Activated CD4-positive, alpha-beta T cell treated with anti-CD3 and anti-CD28 coated beads, Interleukin-2, amount 50 U/mL, for 16 hours (primary cell): Measurements from ENCODE around the gene GATA2.

ENCODE experiments used
- DNase-seq: peaks from one replicate; pipeline ENCODE4 v3.0.0-alpha.2; 2020

GATA2 gene

DNA sequence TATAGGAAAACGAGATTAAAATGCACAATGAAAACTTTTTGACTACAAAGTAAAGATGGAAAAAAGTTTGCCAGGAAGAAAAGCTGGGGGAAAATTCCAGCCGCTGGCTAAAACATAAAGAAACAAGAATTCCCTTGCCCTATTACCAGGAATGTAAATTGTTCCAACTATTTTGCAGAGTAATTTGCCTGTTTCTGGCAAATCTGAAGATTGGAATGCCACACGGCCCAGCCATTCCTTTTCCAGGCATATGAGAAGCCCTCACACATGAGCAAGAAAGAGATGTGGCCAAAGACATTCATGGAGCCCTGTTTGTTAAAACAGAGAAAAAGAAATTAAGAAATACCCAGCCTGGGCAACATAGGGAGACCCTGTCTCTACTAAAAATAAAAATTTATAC is 8.4 kb upstream of the GATA2 start:
- no peak for DNase-seq

DNA sequence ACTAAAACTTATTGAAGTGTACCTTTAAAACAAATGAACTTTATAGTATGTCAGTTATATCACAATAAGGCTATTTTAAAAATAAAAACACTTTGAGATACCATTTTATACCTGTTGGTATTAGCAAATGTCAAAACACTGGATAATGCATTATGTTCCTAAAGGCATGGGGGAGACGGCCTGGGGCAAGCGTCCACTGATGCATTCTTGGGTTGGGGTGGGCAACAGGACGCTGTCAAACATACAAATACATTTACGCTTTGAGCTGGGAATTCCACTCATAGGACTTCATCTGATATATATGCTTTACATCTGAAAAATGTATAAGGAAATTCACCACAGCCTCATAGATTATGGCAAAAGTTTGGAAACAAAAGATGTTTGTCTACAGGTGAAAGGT is 7.6 kb upstream of the GATA2 start:
- no peak for DNase-seq

DNA sequence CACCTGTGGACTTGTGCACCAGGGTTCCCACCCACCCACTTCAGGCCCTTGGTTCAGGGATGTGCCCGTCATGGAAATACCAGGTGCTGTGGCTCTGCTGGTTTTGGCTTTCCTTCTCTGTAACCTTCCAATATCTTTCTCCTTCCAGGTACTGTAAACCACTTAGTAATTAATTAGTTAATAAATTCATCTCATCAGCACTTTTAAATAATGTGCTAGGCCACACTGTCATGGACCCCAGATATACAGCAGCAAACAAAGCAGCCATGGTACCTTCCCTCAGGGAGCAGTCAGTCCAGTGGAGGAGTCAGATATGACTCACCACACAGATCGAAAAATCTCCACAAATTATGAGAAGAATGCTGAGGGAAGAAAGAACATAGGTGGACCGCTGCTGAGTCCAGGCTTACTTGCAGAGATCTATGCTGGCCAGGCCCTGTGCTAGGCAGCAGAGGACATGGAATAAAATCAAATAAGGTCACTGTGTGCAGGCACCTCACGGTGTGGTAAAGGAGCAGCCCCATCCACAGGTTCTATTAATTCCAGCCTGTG is 6.8 kb upstream of the GATA2 start:
- no peak for DNase-seq

DNA sequence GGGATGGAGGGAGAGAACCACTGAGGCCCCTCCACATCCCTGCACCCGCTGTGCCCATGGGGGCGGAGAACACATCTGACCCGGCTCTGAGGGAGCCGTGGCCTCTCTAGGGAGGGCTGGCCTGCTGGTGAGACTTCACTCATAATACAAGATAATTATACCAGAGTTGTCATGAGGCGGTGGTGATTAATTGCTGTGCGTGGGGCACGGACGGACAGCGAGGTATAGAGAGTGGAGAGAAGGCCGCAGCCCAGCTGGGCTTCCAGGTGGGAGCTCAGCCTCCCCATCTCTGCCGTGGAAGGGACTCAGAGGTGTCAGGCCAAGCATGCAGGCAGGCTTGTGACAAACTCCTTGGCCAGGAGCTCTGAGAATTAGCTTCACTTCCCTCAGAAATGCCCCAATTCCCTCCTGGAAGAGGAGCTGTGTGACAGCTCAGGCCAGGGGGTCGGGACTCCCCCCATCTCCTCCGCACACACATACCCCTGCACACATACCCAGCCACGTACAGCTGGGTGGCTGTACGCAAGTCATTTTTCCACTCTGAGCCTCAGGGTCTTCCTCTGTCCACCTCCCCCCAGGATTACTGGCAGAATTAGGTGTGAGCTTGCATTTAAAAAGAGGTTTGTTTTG is 6.0 kb upstream of the GATA2 start:
- no peak for DNase-seq

DNA sequence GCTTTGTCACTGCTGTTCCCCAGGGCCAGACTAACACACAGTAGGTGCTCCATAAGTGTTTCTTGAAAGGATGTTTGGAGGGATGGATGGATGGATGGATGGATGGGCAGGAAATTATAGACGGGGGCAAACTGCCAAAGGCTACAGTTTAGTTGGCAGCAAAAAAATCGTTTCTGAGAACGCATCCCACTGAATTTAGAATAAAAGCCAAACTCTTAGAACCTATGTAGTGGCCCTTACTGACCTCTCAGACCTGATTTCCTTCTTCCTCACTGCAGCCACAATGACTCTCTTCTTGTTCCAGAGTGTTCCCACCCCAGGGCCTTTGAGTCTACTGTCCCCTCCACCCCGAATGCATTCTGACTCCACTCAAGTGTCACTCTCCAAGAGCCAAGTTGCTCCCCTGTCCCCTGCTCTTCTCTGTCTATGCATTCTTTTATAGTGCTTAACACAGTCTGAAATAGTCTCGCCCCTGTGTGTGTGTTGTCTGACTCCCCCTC is 5.2 kb upstream of the GATA2 start:
- DNase-seq = no peak

DNA sequence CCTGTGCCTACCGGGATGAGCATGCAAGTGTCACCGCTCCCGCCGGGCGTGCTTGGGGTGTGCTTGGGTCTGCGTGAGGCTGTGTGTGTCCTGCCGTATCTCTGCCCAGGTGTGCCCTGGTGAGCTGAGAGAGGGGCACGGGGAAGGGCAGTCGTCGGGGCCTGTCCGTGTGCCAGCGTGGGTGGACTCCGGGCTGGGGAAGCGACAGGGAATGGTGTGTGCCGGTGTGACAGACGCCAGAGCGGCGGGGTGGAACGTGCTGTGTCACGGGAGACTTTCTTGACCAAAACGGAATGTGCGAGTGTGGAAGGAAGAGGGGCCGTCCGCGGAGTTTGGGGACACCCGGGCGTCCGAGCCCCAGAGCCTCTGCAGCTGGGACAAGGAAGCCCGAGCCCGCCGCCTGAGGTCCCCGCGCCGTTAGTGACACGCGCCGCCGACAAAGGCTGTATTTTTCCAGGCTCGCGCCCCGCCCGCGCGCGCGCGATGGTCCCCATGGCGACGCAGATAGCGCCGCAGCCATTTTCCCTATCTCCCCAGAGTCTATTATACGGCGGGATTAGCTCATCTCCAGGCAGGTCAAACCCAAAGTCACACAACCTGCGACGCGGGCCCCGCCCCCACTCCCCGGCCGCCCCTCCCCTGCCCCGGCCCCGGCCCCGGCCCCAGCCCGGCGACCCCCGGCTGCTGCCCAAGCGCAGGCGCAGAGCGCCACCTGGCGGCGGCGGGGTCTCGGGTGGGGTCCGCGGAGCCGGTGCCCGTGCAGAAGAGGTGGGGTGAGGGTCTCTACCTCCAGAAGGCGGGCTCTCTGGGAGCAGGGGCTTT is 4.5 kb upstream of the GATA2 start:
- peak; percentile 56 for DNase-seq

DNA sequence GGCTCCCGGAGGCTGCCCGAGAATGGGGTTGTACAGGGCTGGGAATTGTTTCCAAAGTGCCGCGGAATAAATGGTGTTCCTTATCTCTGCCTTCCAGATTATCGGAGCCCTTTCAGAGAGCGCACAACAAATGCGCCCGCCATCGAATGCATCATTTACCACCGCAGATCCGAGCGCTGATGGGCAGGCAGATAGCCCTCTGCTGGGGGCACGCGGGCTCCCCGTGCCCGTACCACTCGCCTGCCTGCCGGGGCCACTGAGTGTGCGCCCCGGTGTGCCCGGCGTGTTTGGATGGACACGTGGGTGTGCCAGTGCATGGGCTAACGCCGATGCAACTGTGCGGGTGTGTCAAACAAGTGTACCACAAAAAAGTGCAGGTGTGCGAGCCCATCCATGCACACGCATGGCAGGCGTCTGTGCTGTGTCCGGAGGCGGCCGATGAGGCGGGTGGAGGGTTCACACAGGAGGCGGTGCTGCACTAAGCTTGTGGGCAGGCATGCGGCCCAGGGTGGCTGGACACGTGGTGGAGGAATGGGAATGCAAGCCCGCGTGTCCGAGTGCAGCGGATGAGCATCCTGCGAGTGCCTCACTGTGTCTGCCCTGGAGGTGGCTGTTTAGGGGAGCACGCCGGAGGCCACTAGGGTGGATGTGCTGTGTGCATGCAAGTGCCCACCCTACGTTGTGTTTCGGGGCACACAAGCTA is 3.8 kb upstream of the GATA2 start:
- no peak for DNase-seq

DNA sequence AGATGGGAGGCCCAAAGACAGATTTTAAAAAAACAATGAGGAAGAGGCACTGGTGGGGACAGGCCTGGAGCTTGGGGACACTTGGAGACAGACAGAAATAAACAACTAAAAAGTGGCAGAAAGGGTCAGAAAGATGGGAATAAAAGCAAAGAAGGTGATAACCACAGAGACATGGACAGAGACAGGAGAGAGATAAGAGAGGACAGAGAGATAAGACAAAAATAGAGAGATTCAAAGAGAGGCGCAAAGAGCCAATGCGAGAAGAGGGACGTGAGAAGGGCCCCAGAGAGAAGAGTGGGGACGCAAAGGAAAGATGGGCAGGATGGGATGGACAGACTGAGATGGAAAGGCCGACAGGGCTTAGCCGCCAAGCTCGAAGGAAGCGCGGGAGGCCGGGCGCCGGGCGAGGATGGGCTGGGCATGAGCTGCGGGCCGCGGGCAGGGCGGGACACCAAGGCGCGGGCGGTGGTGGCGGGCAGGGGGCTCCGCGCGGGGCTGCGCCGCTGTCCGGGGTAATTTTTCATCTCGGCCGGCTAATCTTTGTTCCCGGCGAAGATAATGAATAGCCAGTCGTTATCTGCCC is 3.1 kb upstream of the GATA2 start:
- no peak for DNase-seq

DNA sequence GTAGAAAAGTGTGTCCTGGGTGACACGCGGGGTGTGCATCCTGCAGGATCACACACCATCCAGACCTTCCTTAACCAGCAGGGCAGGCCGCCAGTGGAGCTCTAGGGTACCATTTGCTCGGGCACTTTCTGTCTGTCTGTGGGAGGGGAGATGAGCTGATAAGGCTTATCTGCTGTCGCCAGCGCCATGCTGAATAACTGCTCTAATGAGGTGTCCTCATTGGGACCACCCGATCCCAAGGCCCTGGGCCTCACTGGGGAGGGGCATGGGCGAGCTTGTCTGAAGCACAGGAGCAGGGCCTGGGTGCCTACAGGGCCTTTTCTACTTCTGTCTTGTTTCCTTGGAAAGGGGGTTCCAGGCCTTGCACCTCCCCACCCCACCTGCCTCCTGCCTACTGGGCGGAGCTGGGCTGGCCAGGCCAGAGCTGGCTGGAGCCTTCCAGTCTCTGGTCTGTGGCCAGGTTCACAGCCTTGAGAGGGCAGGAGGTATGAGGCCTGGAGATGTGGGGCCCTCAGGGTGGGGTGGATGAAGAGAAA is 2.5 kb upstream of the GATA2 start:
- DNase-seq = no peak

DNA sequence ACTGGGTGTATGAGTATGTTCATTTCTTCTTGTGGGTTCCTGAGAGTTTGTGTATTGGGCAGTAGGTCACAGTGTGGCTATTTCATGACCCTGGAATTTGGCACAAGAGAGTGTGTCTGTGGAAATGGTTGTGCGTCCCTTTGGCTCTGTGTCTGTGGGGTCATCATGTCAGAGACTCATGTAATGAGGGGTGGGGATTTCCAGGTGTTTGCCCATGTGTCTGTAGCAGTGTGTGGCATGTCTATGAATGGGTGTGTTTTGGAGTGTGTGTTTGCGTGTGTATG is 1.3 kb upstream of the GATA2 start:
- DNase-seq = no peak

DNA sequence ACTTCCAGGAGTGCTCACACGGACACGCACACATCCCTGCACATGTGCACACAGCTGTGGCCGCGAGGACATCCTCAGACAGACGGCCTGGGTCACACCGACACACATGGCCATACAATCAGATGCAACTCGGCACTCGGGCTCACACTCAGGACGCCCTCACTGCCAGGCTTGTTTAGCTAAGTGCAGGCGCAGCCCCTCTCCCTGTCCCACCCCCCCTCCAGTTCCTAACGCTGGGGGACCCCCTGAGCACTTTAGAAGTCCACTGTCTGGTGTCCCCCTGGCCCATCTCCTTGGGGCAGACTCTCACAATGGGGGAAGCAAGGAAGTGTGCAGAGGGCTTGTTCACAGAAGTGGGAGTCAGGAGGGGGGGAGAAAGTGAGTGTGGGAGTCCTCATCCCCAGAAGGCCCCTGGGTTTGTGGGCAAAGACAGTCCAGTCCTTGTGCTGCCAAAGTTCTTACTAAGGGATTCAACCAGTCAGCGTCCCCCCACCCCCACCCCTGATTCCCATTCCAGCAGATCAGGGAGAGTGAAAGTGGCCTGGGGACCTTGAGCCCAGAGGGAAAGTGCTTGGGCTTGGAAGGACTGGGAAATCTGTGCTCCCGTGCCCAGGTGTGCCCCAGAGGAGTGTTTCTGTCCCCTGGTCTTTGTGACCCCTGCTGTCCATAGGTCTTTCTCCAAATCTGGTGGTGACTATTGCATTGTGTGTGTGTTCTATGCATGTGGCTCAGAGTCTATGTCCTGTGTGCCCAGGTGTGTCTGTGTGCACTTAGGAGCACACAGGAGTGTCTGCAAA is 767 bp upstream of the GATA2 start:
- no peak for DNase-seq

DNA sequence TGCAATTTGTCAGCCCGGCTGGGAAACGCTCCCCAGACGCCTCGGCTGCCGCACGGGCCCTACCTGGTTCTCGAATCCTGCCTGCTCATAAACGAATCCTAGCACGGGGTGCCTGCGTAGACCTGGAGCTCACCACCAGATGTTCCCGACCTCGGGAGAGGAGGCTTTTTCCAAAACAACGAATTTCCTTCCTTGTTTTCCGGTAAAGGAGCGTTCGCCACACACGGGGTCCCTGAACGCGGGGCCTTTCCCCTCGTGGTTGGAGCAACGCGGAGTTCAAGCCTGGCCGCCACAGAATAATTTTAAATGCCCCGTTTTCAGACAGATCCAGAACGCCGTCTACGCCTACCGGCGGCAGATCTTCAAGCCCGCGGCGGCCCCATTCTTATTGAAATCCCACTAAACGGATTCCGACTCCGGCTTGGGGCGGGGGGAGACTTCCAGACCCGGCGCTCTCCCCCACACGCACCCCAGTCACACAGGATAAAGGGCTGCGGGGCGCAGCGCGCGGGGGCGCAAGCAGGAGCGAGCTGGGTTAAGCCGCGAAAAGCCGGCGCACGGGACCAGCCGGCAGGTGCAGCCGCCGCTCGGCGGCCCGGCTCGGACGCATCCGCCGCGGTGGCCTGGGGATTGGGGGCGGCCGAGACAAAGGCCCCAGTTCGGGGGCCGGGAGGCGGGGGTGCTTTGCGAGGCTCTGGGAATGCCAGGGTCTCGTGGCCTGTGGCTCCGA is 895 bp downstream of the GATA2 start:
- DNase-seq = no peak

DNA sequence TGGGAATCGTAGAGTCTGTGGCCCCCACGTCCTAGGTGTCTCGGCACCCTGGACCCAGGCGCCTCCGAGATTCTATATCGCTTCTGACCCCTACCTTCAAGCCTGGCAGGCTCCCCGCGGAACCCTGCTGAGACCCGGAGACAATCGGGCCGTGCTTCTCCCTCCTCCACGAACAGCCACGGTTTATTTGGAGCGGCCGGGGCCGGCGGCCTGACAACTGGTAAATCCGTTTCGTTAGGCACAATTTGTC is 1.4 kb downstream of the GATA2 start:
- no peak for DNase-seq

DNA sequence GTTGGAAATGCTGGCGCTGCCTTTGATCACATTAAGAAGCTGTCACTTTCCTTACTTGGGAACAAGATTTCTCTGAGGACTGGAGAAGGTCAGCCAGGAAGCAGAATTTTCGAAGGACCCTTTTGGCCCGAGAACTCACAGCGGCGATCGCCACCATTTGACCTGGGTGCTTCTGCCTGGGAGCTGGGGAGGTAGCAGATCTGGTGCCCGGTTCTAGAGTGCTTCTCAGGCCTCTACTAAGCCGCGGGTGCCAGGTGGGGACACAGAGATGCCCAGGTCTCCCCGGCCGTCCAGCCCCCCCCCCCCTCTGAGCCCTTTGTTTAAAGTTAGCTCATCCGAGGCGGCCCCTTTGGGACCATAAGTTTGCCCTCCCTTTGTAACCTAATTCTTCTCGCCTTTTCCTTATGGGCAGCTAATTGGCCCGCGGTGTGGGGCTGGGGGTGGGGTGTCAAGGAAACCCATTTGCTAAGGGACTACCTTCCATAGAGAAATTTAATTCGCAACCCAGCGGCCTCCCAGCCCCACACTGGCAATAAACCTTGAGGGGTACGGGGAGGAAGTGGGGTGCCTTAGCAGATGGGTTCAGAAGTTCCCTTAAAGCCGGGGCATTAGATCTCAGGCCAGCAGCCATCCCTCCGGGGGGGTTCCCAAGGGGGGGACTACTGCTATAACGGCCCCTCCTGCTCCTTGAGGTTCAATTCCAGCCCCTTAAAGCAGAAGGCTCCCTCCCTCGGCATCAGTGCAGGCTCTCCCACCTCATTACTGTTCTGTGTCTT is 1.9 kb downstream of the GATA2 start:
- no peak for DNase-seq

DNA sequence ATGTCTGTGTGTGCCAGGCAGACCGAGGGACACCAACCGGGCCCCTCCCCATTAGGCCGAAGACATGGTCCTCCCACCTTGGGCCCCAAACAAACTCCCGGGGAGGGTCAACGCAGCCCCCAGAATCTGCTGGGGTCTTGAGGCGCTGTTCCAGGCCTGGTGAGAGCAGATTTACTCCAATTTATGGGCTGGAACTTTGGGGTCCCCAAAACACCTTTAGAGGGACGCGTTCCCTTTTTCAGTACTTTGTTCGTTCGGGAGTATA is 2.4 kb downstream of the GATA2 start:
- DNase-seq = no peak

DNA sequence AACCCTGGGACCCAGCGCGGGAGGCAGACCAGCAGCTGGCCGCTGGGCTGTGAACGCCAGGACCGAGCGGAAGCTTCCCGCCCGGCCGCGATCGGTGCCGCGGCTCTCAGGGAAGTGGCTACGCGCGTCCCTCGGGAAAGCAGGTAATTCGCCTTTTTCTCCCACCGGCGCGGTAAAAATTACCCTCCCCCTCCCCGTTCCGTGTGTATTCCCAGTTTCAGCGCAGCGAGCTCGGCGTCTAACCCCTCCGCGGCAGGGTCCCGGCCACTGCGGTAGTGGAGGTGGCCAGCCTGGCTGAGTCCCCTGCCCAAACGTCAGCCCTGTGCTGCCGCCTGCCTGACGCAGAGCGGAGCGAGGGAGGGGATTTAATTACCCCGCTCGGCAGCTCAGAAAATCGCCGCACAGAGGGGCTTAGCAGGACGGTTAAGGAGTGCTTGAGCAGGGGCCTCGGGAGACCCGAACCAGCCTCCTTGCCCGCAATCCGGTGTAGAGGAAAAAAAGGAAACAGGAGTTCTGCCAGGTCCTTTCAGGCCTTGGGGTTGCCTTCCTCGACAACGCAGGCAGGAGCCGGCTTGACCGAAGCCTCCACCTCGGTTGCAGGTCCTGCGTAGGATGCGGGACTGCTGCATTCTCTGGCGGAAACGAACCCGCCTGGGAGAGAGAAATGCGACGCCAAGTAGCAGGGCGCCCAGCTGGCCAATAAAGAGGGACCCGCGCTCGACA is 2.9 kb downstream of the GATA2 start:
- DNase-seq = no peak

DNA sequence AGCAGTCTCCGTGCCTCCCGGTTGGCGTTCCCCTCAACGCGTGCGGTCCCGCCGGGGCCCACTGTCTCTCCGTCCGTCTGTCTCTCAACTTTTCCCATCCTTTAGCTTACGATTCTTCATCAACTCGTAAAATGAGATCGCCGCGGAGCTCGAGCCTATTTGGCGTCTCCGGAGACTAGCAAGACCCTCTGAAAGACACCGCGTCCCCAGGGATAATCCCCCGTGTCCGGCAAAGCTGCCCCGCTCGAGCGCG is 3.4 kb downstream of the GATA2 start:
- no peak for DNase-seq

DNA sequence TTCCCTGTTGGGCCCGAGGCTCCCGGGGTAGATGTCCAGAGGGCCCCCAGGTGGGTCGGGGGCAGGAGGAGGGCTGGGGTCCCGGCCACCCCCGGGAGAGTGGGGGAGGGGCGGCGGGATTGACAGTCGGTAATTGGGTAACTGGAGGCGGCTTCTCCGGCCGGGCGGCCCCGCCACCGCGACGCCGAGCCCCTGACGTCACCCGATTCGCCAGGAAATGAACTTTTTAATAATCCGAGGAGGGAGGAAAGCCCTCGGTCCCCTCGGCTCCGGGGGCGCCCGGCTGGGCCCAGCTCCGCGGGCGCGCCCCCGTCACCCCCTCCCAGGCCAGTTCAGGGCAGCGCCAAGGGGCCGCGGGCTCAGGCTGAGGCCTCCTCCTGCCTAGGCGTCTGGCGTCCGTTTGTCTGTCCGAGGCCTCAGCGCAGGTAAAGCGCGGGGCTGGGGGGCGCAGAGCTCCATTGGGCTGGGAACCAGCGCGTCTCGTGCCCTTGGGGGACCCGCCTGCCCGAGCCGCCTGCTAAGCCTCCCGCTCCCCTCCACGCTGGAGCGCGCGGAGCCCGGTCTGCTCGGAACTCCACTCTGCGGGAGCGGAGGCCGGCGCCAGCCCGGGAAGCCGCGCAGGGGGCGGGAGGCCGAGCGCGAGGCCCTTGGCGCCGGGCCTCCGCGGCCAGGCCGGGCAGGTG is 3.9 kb downstream of the GATA2 start:
- DNase-seq = no peak

DNA sequence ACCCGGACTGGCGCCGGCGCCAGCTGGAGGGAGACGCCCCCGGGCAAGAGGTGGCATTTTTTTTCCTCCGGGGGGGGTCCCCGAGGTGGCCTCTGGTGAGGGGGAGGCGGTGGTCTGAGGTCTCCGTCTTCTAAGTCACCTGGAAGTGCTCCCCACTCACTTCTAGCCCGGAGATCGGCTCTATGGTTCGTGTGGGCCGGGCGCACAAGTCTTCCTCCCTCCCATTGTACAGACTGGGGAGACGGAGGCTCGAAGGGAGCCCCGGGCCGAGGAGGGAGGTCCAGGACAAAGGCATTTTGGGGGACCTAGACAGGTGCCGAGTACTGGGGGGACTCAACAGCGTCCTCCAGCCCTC is 4.4 kb downstream of the GATA2 start:
- no peak for DNase-seq

DNA sequence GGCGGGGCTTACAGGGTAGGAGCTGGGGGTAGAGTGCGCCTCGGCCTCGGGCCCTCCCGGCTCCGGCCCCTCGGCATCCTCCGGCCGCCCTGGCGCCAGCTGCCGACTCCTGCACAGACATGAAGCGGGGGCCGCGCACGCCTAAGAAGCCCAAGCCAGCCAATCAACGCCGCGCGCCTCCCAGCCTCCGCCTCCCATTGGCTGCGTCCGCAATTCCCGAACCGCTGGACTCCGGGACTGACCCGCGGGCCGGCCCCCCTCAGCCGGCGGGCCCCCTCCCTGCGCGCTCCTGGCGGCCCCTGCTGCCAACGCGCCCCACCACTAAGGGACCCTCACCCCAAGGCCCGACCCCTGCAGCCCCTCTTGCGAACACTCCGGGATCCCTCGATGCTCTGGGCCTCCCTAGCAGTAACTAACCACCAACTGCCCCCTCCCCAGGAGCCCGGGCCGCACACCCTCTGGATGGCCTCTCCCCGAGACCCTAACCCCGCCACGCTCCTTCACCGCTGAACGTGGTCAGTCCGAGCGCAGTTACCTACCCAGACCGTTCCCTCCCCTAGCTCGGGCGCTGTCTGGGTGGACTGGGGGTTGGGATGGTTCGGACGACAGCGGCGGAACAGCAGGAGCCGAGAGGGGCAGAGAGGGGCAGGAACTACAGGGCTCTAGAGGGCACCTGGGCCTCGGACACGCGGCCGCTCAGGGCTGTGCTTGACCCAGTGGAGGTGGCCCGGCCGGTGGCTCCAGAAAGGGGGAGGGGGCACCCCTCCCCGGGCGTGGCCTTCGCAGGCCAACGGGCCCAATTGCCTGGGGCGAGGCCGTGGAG is 5.0 kb downstream of the GATA2 start:
- peak; percentile 27 for DNase-seq
